SK-N-DZ (cell line): ENCODE measurements around the gene TMEM247.

Experiments used
- DNase-seq: peaks from one replicate; pipeline ENCODE4 v3.0.0-alpha.2; 2015; ENCODE audit warnings: low spot score

The TMEM247 gene

GRCh38 chr2:46488389-46488788, 9.0 kb downstream of the TMEM247 start:
- no peak for DNase-seq

GRCh38 chr2:46489423-46490174, 10.2 kb downstream of the TMEM247 start:
- no peak for DNase-seq

DNA sequence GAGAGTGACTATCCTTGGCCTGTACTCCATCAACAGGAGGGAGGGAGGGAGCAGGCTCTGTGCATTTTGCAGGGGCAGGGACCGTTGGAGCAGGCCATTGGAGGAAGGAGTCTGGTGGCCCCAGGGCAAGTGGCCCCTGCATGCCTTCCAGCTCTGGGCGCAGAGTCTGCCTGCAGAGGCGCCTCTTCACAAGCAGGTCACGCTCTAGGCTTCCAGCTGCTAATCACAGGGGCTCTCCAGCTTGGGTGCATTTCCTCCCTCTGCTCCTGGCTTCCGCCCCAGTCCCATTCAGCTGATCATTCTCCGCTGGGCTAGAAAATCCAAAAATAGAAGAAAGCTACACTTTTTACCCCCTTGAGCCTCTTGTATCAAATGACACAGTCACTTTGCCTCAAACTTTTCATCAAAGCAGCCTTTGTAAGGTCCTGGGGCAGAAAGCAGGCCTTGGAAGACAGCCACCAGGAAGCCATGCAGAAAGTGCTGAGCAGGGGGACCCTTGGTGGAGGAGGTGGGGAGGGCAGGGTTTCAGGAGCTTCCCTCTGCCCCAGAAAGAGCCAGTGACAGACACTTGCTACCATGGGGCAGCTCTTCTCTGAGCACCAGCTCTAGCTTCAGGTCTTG, 11.3 kb downstream of the TMEM247 start:
- DNase-seq: no peak

DNA sequence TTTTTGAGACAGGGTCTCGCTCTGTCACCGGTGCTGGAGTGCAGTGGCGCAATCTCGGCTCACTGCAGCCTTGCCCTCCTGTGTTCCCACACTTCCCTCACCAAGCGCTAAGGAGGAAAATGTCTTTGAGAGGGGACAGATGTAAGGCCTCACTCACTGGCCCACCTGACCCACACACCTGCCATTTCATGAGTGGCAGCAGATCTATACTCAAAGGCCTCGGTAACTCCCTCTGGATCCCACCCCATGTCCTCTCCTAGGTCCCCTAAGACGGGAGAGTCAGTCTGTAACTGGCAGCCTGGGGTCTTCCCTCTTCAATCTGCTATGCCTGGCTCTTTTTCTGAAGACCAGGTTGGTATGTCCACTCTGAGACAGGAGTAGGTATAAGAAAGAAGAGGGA, 12.9 kb downstream of the TMEM247 start:
- no peak for DNase-seq

DNA sequence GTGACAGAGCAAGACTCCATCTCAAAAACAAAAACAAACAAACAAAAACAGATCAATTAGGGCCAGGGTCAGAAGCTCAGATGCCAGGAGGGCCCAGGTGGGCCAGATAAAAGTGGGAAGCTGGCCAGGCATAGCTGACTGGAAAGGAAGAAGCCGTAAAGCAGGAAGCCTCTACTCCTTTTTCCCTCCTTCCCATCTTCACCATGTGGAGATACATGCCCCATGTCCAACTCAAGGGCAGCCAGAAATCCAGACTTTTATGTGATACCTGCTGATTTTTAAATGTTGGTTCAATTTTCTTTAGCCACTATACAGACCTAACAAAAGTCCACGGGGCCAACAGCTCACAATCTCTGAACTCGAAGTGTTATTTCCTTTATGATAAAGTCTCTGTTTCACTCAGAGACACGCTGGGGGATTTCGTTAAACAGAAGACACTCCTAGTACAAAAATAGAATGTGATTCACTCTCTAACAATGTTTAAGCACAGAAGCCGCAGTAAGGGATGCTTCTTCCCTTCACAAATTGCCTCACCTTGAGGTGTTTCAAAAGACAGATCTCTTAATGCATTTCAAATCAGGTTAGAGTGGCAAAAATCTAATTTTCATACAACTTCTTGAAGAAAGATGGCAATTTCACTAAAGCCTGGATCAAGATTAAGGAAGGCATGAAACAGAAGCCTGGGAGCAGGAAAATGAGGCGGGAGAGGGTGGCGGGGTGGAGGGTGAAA, 14.0 kb downstream of the TMEM247 start:
- peak; percentile 91 for DNase-seq

DNA sequence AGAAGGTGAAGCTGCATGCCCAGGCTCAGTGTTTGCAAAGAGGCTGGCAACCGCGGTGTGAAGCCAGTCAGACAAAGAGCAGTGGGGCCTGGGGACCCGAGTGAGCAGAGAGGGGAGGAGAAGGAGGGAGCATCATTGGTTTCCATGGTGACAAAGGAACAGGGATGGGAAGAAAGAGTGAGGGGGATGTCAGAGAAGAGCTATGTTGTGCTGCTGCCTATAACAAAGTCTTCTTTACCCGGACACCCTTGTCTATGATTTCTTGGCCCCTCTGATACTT, 14.5 kb downstream of the TMEM247 start:
- no peak for DNase-seq

GRCh38 chr2:46494596-46494995, 15.2 kb downstream of the TMEM247 start:
- no peak for DNase-seq

DNA sequence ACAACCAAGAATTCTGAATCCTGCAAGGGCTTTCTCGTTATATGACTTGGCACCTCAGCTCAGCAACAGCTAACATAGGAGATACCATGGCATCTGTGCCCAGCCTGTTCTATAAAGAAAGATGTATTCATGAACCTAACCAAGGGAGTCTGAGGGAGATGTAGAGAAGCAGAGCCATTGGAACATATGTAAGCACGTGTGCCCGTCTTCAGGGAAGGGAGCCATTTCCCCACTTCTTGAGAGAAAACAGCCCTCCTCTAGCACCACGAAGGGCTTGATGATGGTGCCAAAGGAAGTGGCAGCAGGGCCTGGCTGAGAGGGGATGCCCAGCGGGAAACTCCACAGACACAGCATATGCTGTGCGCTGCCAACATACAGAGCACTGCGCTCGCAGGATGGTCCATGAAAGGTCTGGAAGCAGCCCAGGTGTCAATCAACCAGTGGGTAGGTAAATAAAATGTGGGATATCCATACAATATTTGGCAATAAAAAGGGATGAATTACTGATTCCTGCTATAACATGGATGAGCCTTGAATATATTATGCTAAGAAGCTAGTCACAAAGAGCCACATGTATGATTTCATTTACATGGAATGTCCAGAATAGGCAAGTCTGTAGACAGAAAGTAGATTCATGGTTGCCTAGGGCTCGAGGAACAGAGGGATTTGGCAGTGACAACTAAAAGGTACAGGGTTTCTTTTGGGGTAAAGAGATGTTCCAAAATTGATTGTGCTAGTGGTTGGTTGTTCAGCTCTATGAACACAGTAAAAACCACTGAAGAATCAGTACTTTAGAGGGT, 16.1 kb downstream of the TMEM247 start:
- no peak for DNase-seq

GRCh38 chr2:46497766-46498165, 18.4 kb downstream of the TMEM247 start:
- no peak for DNase-seq

DNA sequence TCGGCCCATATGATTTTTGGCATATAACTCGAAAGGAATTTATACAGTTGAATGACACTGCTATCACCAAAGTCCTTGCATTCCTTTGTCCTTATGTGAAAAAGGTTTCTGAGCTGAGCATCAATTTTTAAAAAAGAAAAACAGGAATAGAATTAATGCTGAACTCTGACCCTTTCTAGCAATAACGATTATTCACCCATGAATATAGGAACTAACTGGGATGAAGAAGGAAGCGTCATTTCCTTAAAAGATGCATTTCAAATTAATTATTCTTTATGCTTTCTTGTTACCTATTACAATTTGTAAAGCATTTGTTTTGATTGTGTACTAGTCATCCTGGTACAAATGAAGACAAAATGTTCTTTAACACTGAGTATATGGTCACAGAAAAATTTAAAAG, 19.3 kb downstream of the TMEM247 start:
- DNase-seq: no peak

GRCh38 chr2:46499392-46499785, 20.0 kb downstream of the TMEM247 start:
- no peak for DNase-seq

GRCh38 chr2:46500801-46501200, 21.4 kb downstream of the TMEM247 start:
- no peak for DNase-seq

- DNase-seq: no peak
Observed at GRCh38 chr2:46502291-46502885, 23.0 kb downstream of the TMEM247 start.

DNA sequence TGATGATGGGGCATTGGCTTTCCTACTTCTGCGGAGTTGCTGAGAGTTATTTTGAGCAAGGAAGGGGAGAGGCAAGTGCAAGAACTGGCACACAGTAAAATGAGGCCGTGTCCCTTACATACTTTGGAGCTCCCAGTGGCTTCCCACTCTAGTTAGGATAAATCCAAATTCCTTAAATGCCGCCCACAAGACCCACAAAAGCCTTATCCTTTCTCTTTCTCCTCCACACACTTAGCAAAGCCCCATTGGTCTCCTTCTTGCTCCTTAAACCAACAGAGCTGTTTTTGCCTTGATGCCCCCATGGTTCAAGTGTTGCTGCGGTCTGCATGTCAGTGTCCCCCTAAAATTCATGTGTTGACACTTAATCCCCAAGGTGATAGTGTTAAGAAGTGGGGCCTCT, 24.3 kb downstream of the TMEM247 start:
- no peak for DNase-seq

DNA sequence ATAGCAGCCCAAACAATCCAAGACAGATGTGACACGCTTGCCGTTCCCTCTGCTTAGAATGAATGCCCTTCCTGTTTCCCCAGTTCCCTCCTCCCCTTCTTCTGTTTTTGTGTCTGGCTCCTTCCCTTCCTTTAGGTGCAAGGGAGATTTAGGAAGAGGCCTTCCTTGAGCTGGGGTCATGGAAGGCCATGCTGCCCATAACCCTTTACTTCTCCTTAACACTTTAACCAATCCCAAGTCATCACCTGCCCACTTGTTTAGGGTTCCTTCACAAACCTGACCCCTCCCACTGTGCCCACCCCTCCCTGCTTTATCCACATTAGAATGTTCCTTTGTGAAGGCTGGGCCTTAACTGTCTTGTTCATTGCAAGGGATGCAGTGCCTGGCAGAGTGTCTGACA, 24.9 kb downstream of the TMEM247 start:
- DNase-seq: no peak

- DNase-seq: no peak
Observed at GRCh38 chr2:46504685-46505471, 25.5 kb downstream of the TMEM247 start.

DNA sequence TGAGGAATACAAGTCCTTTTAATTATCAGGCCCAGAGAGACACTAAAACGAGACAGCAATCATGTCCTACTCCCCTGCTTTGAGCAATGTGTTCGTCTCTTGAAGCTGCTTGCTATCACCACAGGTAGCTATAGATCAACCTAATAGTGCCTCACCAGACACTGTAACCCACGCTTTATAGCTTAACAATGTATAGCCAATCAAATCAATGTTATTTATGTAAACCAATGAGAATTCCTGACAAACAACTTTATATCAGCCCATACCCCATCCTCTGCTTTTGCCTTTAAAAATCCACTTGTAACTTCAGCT, 26.1 kb downstream of the TMEM247 start:
- DNase-seq: no peak

DNA sequence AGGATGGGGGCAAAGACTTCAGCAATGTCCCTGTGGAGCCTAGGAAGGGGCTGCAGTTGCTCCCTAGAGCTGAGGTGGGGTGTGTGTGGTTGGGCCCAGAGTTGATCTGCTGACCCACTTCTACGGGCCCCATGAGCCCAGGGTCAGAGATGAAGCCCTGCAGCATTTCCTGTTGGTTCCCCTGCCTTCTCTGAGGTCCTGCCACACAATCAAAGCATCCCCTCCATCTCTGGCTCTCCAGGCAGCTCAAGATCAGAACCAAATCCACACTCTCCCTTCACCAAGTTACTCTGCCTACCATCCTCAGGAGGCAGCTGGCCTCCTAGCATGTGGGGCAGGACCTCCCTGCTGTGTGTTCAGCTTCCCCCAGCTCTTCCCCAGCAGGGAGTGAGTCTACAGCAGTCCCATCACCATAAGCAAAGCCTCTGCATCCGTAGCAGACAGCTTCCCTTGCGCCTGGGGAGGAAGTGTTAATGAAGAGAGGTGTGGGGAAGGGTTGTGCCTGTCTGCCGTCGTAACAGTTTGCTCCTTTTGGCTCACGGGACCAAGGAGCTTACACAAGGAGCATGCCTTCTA, 26.9 kb downstream of the TMEM247 start:
- DNase-seq: no peak

- no peak for DNase-seq
Observed at GRCh38 chr2:46508312-46508711, 28.9 kb downstream of the TMEM247 start.

DNA sequence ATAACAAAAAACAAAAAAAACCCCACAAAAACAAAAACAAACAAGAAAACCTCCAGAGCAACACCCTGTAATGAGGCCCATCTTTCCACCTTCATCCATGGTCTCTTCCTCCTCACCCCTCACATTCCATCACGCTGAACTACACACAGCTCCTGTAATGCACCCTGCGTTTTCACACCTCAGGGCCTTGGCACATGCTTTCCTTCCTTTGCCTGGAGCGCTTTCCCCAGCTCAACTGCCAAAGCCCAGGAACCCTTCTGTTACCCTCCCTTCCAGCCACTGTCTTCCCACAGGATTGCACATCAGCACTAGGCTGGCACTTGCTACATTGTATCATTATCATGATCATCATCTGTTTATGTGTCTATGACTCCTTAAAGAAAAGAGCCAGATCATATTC, 29.4 kb downstream of the TMEM247 start:
- DNase-seq: no peak

- DNase-seq: no peak
Observed at GRCh38 chr2:46509804-46510203, 30.4 kb downstream of the TMEM247 start.
